IMR-90 (cell line): ENCODE data around the gene ABHD17C. TPM values are rescaled to one million over a fixed set of nuclear protein-coding genes. Genes with fewer than 3 reads are reported as not detected.

ENCODE experiments used
- ATAC-seq: fragments of 200-7000 bp; cut with Tn5 transposase; 2 replicates; pipeline ENCODE4 v1.9.1; 2020; ENCODE audit warnings: low read depth, mild to moderate bottlenecking, moderate library complexity
- BruUV-seq: library from RNA; stranded (reverse); fragments of 400-500 nt; replicated peaks from 2 replicates; lab custom pipeline; 2021; lab: Mats Ljungman, UMichigan
- CTCF ChIA-PET: fragments of 300-600 bp; formaldehyde crosslinking; extraction: SDS; loops from one replicate; lab custom pipeline; 2021; ENCODE audit warnings: antibody characterized with exemption; lab: Yijun Ruan, JAX
- POLR2A ChIA-PET: fragments of 300-600 bp; sonication (Branson Sonifier 250); formaldehyde crosslinking; loops from one replicate; lab custom pipeline; 2022; ENCODE audit warnings: antibody characterized with exemption; ENCODE audit not compliant: unreplicated experiment; lab: Charles Lee
- DNase-seq: peaks from one replicate; pipeline ENCODE4 v3.0.0; 2013
- H2AFZ ChIP-seq: replicated peaks from 2 replicates; pipeline ENCODE3; 2013; ENCODE audit warnings: low read length, mild to moderate bottlenecking; ENCODE audit not compliant: poor library complexity
- H2AK5ac ChIP-seq: 2 replicates; pipeline ENCODE4 v1.6.1; 2013; ENCODE audit warnings: low read depth, low read length, inconsistent platforms
- H2AK9ac ChIP-seq: replicated peaks from 2 replicates; pipeline ENCODE3; 2013; ENCODE audit warnings: mild to moderate bottlenecking, low read depth, low read length, moderate library complexity; ENCODE audit not compliant: poor library complexity
- H2BK120ac ChIP-seq: 2 replicates; pipeline ENCODE4 v1.6.1; 2013; ENCODE audit warnings: low read depth, low read length, inconsistent platforms
- H2BK15ac ChIP-seq: 3 replicates; pipeline ENCODE4 v1.6.1; 2013; ENCODE audit warnings: low read depth, low read length, inconsistent platforms
- H2BK20ac ChIP-seq: 2 replicates; pipeline ENCODE4 v1.6.1; 2013; ENCODE audit warnings: low read depth, mild to moderate bottlenecking, inconsistent platforms, low read length, moderate library complexity
- H2BK5ac ChIP-seq: 2 replicates; pipeline ENCODE4 v1.6.1; 2013; ENCODE audit warnings: mild to moderate bottlenecking, low read depth, low read length, inconsistent platforms; ENCODE audit not compliant: poor library complexity, severe bottlenecking
- H3K14ac ChIP-seq: replicated peaks from 2 replicates; pipeline ENCODE4 v1.6.1; 2013; ENCODE audit warnings: low read depth, low read length, inconsistent platforms
- H3K18ac ChIP-seq: 2 replicates; pipeline ENCODE4 v1.6.1; 2013; ENCODE audit warnings: low read depth, low read length, control low read depth
- H3K23ac ChIP-seq: 2 replicates; pipeline ENCODE4 v1.6.1; 2013; ENCODE audit warnings: low read depth, low read length, inconsistent platforms
- H3K27ac ChIP-seq: 2 replicates; pipeline ENCODE4 v1.5.1; 2013; ENCODE audit warnings: mild to moderate bottlenecking, control low read depth, low read length; ENCODE audit not compliant: insufficient read depth
- H3K27me3 ChIP-seq: 2 replicates; pipeline ENCODE4 v1.6.1; 2013; ENCODE audit warnings: low read length; ENCODE audit not compliant: control insufficient read depth, insufficient read depth
- H3K36me3 ChIP-seq: 2 replicates; pipeline ENCODE4 v1.6.1; 2013; ENCODE audit warnings: low read length, mixed read lengths; ENCODE audit not compliant: control insufficient read depth, insufficient read depth
- H3K4ac ChIP-seq: 2 replicates; pipeline ENCODE4 v1.6.1; 2013; ENCODE audit warnings: low read depth, low read length, inconsistent platforms
- H3K4me1 ChIP-seq: 2 replicates; pipeline ENCODE4 v1.6.1; 2013; ENCODE audit warnings: low read length, mixed read lengths; ENCODE audit not compliant: control insufficient read depth, insufficient read depth
- H3K4me2 ChIP-seq: 2 replicates; pipeline ENCODE4 v1.6.1; 2013; ENCODE audit warnings: low read depth, mild to moderate bottlenecking, control low read depth, low read length, moderate library complexity
- H3K4me3 ChIP-seq: 2 replicates; pipeline ENCODE4 v1.5.1; 2013; ENCODE audit warnings: low read depth, mild to moderate bottlenecking, control low read depth, low read length, moderate library complexity; ENCODE audit not compliant: insufficient read depth
- H3K56ac ChIP-seq: 2 replicates; pipeline ENCODE4 v1.6.1; 2013; ENCODE audit warnings: low read length, inconsistent platforms; ENCODE audit not compliant: insufficient read depth; ENCODE audit errors: extremely low read depth
- H3K79me1 ChIP-seq, 2 experiments: 2 replicates each; pipeline ENCODE4 v1.6.1; 2013; ENCODE audit warnings: low read length in 2 of 2, inconsistent platforms in 1 of 2, low read depth in 1 of 2
- H3K9ac ChIP-seq: 2 replicates; pipeline ENCODE4 v1.6.1; 2013; ENCODE audit warnings: low read depth, low read length, control low read depth
- H3K9me1 ChIP-seq: 2 replicates; pipeline ENCODE4 v1.6.1; 2013; ENCODE audit warnings: low read length, inconsistent platforms; ENCODE audit not compliant: insufficient read depth
- H3K9me3 ChIP-seq: 2 replicates; pipeline ENCODE4 v1.6.1; 2013; ENCODE audit warnings: low read length; ENCODE audit not compliant: control insufficient read depth, insufficient read depth
- H4K20me1 ChIP-seq: 2 replicates; pipeline ENCODE4 v1.6.1; 2013; ENCODE audit warnings: low read length, inconsistent platforms; ENCODE audit not compliant: insufficient read depth
- H4K5ac ChIP-seq: 2 replicates; pipeline ENCODE4 v1.6.1; 2013; ENCODE audit warnings: mild to moderate bottlenecking, low read depth, low read length, control low read depth
- H4K8ac ChIP-seq, 2 experiments: 2 replicates each; pipeline ENCODE4 v1.6.1; 2013; ENCODE audit warnings: low read depth in 2 of 2, low read length in 2 of 2, control low read depth in 1 of 2, inconsistent platforms in 1 of 2
- H4K91ac ChIP-seq: 2 replicates; pipeline ENCODE4 v1.6.1; 2013; ENCODE audit warnings: low read depth, low read length, inconsistent platforms; ENCODE audit not compliant: insufficient read depth
- CEBPB ChIP-seq: IDR thresholded peaks from 2 replicates; pipeline ENCODE4 v1.6.1; 2012; ENCODE audit warnings: low read depth, low read length, improper control_type of control experiment
- MXI1 ChIP-seq: IDR thresholded peaks from 2 replicates; pipeline ENCODE4 v1.6.1; 2012; ENCODE audit warnings: low read depth, mild to moderate bottlenecking, low read length, moderate library complexity, borderline replicate concordance
- dilution Hi-C: fragments of 300-500 bp; cut with HindIII; formaldehyde crosslinking; loops from one replicate; pipeline ENCODE4 v1.14.3; 2018; ENCODE audit warnings: low sequenced_read_pairs; ENCODE audit not compliant: unreplicated experiment
- in situ Hi-C: fragments of 300-500 bp; cut with MboI; formaldehyde crosslinking; loops from 3 replicates; pipeline ENCODE4 v1.14.3; 2019; ENCODE audit warnings: low sequenced_read_pairs, inconsistent platforms, mixed read lengths
- intact Hi-C: fragments of 100-400 bp; cut with micrococcal nuclease; formaldehyde crosslinking; loops from 2 replicates; pipeline ENCODE4 v1.10.0; 2022
- polyA plus RNA-seq, 3 experiments: library from polyadenylated mRNA; depleted of rRNA; stranded (reverse); fragments of >200 nt; gene quantifications; 2 replicates each; pipeline ENCODE4 v1.2.3, GENCODE V29; 2012; ENCODE audit warnings: low replicate concordance in 1 of 3
- total RNA-seq: library from RNA; depleted of rRNA; stranded (reverse); fragments of >200 nt; gene quantifications from 2 replicates; pipeline ENCODE4 v1.2.3, GENCODE V29; 2012

ABHD17C gene
- total and polyA plus RNA-seq, 2 of the 4 experiments (the other 2 are of a cell fraction) = 5.4 to 10.3 TPM

- Histone ChIP-seq H3K4me3 (no peak overlapping the region), H2AFZ (no peak overlapping the region)
- POLR2A ChIA-PET = no interaction called here
Observed at GRCh38 chr15:80674245-80674614, 20.9 kb upstream of the ABHD17C start.

More at GRCh38 chr15:80674245-80674614, 20.9 kb upstream of the ABHD17C start:
- no TSS peak for BruUV-seq
- Histone ChIP-seq H3K79me1 (no peaks in the 10 kb centered on the region), H3K14ac (peak overlapping the region; percentile 73; the same call in 1 of the 2 replicates), H3K4me1 (peaks cover 11% of the 10 kb centered on the region), H4K5ac (peak overlapping the region; percentile 15; the same call in 1 of the 2 replicates), H3K18ac (peak overlapping the region; percentile 48; the same call in 1 of the 2 replicates), H4K91ac (no peak overlapping the region), H2AK9ac (peak overlapping the region; percentile 39), H2BK15ac (0 out of 3 replicates have a peak overlapping the region, but pooled peaks have one; percentile 25), H3K36me3 (no peaks in the 10 kb centered on the region), H3K27ac (0 out of 2 replicates have a peak overlapping the region, but pooled peaks have one; percentile 0), H3K4ac (peak overlapping the region; percentile 40; the same call in 1 of the 2 replicates), H2AK5ac (peak overlapping the region; percentile 11; the same call in 1 of the 2 replicates), H3K56ac (no peak overlapping the region), H3K23ac (peak overlapping the region; percentile 39; the same call in 1 of the 2 replicates), H2BK5ac (no peak overlapping the region), H2BK20ac (peak overlapping the region; percentile 60; the same call in 1 of the 2 replicates), H4K8ac (peak overlapping the region; percentile 24 to 46; a peak in 1 of 4 replicates), H3K4me2 (0 out of 2 replicates have a peak overlapping the region, but pooled peaks have one; percentile 8), H3K9me3 (no peaks in the 10 kb centered on the region), H3K9ac (no peak overlapping the region), H3K9me1 (0 out of 2 replicates have a peak, but pooled peaks cover 2% of the 10 kb centered on the region), H3K27me3 (no peaks in the 10 kb centered on the region), H4K20me1 (no peaks in the 10 kb centered on the region), H2BK120ac (peak overlapping the region; percentile 40; the same call in 1 of the 2 replicates)
- CTCF ChIA-PET = interaction anchor here (0.9 to 1.4 kb wide), 2 partner anchors 14 to 71 kb away, joined by 4 to 6 read pairs; no protein-coding TSS in a partner anchor
- in situ Hi-C loops (no loop called here), intact Hi-C loops (no loop called here), dilution Hi-C loops (no loop called here)
- peak; percentile 60 for DNase-seq
- ATAC-seq = peak; percentile 53
- no peak for TF ChIP-seq MXI1
- peak; percentile 41; the same call in 1 of the 2 replicates for TF ChIP-seq CEBPB
